OCI-LY7 (cell line): ENCODE data around the gene LRRN2. TPM values are rescaled to one million over a fixed set of nuclear protein-coding genes. Genes with fewer than 3 reads are reported as not detected.

Source experiments
- BruUV-seq: library from RNA; stranded (reverse); fragments of 400-500 nt; replicated peaks from 2 replicates; lab custom pipeline; 2021; lab: Mats Ljungman, UMichigan
- CTCF ChIA-PET: fragments of 300-600 bp; sonication (Branson Sonifier 250); formaldehyde crosslinking; loops from one replicate; lab custom pipeline; 2022; ENCODE audit warnings: antibody characterized with exemption; ENCODE audit not compliant: unreplicated experiment; lab: Charles Lee
- POLR2A ChIA-PET: fragments of 300-600 bp; sonication (Branson Sonifier 250); formaldehyde crosslinking; loops from one replicate; lab custom pipeline; 2022; ENCODE audit warnings: antibody characterized with exemption; lab: Charles Lee
- DNase-seq: peaks from one replicate; pipeline ENCODE4 v3.0.0-alpha.2; 2015; ENCODE audit warnings: low spot score
- H2AFZ ChIP-seq: fragments of 200-600 bp; sonication (generic), shearing (Covaris generic); 2 replicates; pipeline ENCODE4 v1.6.1; 2014; ENCODE audit warnings: mild to moderate bottlenecking, antibody characterized with exemption, low read length, moderate library complexity
- H3K27ac ChIP-seq: fragments of 200-600 bp; sonication (generic); 2 replicates; pipeline ENCODE4 v1.5.1; 2014; ENCODE audit warnings: mixed run types, low read depth, mild to moderate bottlenecking, moderate library complexity, low read length, inconsistent platforms; ENCODE audit not compliant: poor library complexity, severe bottlenecking
- H3K36me3 ChIP-seq: fragments of 200-600 bp; sonication (generic); 2 replicates; pipeline ENCODE4 v1.6.1; 2014; ENCODE audit warnings: mild to moderate bottlenecking, antibody characterized with exemption, low read length, moderate library complexity, mixed read lengths; ENCODE audit not compliant: insufficient read depth
- H3K4me1 ChIP-seq: fragments of 200-600 bp; sonication (generic); 2 replicates; pipeline ENCODE4 v1.5.1; 2014; ENCODE audit warnings: mild to moderate bottlenecking, low read length; ENCODE audit not compliant: insufficient read depth, poor library complexity, severe bottlenecking
- H3K4me2 ChIP-seq: fragments of 200-600 bp; sonication (generic); 2 replicates; pipeline ENCODE4 v1.6.1; 2014; ENCODE audit warnings: mild to moderate bottlenecking, low read length
- H3K4me3 ChIP-seq: fragments of 200-600 bp; sonication (generic); 2 replicates; pipeline ENCODE4 v1.5.1; 2014; ENCODE audit warnings: mild to moderate bottlenecking, low read depth, low read length; ENCODE audit not compliant: poor library complexity, severe bottlenecking
- H3K79me2 ChIP-seq: fragments of 200-600 bp; sonication (generic); 2 replicates; pipeline ENCODE4 v1.6.1; 2016; ENCODE audit warnings: low read depth, mild to moderate bottlenecking, low read length, moderate library complexity, mixed read lengths; ENCODE audit not compliant: insufficient read depth
- H3K9me2 ChIP-seq: fragments of 200-600 bp; sonication (generic); 2 replicates; pipeline ENCODE4 v1.6.1; 2016; ENCODE audit warnings: mild to moderate bottlenecking, low read length, mixed read lengths; ENCODE audit not compliant: insufficient read depth
- H3K9me3 ChIP-seq: fragments of 200-600 bp; sonication (generic); 2 replicates; pipeline ENCODE4 v1.6.1; 2014; ENCODE audit warnings: mild to moderate bottlenecking, mixed run types, low read length, mixed read lengths
- H4K20me1 ChIP-seq: fragments of 200-600 bp; sonication (generic); 2 replicates; pipeline ENCODE4 v1.6.1; 2014; ENCODE audit warnings: mild to moderate bottlenecking, antibody characterized with exemption, low read length, moderate library complexity, mixed read lengths; ENCODE audit not compliant: insufficient read depth
- EZH2phosphoT487 ChIP-seq: fragments of 200-600 bp; sonication (generic); IDR thresholded peaks from 2 replicates; pipeline ENCODE4 v1.6.1; 2018; ENCODE audit warnings: low read depth, borderline replicate concordance, mild to moderate bottlenecking, mixed run types, antibody characterized with exemption, low read length, moderate library complexity, mixed read lengths
- intact Hi-C: fragments of 100-400 bp; cut with micrococcal nuclease; formaldehyde crosslinking; loops from one replicate; pipeline ENCODE4 v1.10.0; 2022; ENCODE audit not compliant: unreplicated experiment
- total RNA-seq, 2 experiments: library from RNA; depleted of rRNA in 1 of 2; stranded (reverse); fragments of >200 nt in 1 of 2; shearing (Covaris generic) in 1 of 2; gene quantifications; 2 replicates each; pipeline ENCODE4 v1.2.3, GENCODE V29; 2014 to 2022
- TF ChIP-seq, protein P1 (sequence below): fragments of 200-600 bp; sonication (generic); conservative IDR thresholded peaks from 2 replicates; pipeline ENCODE4 v1.5.1; 2014; ENCODE audit warnings: mild to moderate bottlenecking, antibody characterized with exemption, low read length, moderate library complexity, mixed read lengths

LRRN2 gene
- total RNA-seq, 2 experiments from 2014 or later: not detected

DNA sequence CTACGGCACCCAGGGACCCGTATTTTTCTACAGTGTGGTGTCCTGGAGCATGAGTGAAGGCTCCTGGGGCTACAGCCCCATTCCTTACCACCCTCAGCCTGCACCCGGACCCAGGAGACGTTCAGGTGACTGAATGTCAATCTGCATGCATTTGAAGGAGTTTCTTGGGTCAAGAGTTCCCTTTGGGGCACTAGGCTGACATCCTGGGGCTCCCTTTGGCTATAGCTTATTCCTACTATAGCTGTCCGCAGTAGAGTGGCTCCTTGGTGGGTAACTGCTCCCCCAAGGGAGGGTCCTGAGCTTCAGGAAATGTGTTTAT is 19.9 kb upstream of the LRRN2 start:
- Histone ChIP-seq H3K9me2 (no peaks in the 10 kb centered on the region), H3K79me2 (no peaks in the 10 kb centered on the region), H4K20me1 (no peaks in the 10 kb centered on the region), H2AFZ (no peak overlapping the region), H3K4me3 (no peak overlapping the region), H3K36me3 (no peaks in the 10 kb centered on the region), H3K27ac (no peak overlapping the region), H3K4me2 (no peak overlapping the region), H3K4me1 (peaks cover 24% of the 10 kb centered on the region), H3K9me3 (no peaks in the 10 kb centered on the region)
- intact Hi-C loops: no loop called here
- ChIA-PET POLR2A (interaction anchor here (0.5 to 2.1 kb wide), 4 partner anchors 9 to 154 kb away, joined by 3 to 5 read pairs (median 4); no protein-coding TSS in a partner anchor), CTCF (no interaction called here)
- no TSS peak for BruUV-seq
- DNase-seq: no peak
- TF ChIP-seq, protein P1, sequence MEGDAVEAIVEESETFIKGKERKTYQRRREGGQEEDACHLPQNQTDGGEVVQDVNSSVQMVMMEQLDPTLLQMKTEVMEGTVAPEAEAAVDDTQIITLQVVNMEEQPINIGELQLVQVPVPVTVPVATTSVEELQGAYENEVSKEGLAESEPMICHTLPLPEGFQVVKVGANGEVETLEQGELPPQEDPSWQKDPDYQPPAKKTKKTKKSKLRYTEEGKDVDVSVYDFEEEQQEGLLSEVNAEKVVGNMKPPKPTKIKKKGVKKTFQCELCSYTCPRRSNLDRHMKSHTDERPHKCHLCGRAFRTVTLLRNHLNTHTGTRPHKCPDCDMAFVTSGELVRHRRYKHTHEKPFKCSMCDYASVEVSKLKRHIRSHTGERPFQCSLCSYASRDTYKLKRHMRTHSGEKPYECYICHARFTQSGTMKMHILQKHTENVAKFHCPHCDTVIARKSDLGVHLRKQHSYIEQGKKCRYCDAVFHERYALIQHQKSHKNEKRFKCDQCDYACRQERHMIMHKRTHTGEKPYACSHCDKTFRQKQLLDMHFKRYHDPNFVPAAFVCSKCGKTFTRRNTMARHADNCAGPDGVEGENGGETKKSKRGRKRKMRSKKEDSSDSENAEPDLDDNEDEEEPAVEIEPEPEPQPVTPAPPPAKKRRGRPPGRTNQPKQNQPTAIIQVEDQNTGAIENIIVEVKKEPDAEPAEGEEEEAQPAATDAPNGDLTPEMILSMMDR: no peak
- TF ChIP-seq EZH2phosphoT487: no peak

DNA sequence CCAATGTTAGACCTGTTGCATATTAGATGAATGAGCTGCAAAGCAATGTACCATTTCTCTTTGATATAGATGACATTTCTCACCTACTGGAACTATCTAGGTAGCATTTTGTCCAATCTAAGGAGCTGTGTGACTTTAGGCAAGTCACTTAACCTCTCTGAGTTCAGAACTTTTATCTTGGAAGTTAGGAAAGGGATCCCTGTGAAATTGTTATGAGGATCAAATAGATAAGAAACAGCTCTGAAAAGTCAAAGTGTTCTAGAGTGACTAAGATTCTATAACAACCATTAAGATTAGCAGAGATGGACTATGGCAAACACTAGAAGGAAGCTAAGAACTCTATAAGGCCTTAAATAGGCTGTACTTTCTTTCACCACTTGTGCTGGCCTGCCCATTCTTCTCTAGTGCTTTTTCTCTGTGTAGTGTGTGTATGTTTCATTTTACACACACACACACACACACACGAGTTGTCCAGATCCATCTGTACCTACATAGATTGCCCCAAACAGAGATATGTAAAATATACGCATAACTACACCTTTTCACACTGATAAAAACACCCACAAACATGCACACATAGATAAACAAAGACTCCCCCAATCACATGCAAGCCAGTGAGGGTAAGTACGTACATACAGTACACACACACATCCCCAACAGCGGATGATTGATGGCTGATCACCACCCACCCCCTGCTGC is 19.4 kb upstream of the LRRN2 start:
- no peak for DNase-seq
- Histone ChIP-seq H3K4me3 (no peak overlapping the region), H2AFZ (no peak overlapping the region), H3K9me3 (no peaks in the 10 kb centered on the region), H3K9me2 (no peaks in the 10 kb centered on the region), H3K4me1 (peaks cover 19% of the 10 kb centered on the region), H3K27ac (no peak overlapping the region), H3K36me3 (no peaks in the 10 kb centered on the region), H4K20me1 (no peaks in the 10 kb centered on the region), H3K79me2 (no peaks in the 10 kb centered on the region), H3K4me2 (no peak overlapping the region)
- TF ChIP-seq EZH2phosphoT487: no peak
- TF ChIP-seq, protein P1: no peak
- POLR2A ChIA-PET: interaction anchor here (0.5 to 2.1 kb wide), 4 partner anchors 9 to 131 kb away, joined by 3 to 5 read pairs (median 4); no protein-coding TSS in a partner anchor
- BruUV-seq: no TSS peak
- intact Hi-C loops: no loop called here
- CTCF ChIA-PET: no interaction called here
